ENCODE measurements around the gene VSIG8.

VSIG8 gene

GRCh38 chr1:159870704-159871103 is 8.2 kb upstream of the VSIG8 start:
- no peak overlapping the region for H3K9ac ChIP-seq

DNA sequence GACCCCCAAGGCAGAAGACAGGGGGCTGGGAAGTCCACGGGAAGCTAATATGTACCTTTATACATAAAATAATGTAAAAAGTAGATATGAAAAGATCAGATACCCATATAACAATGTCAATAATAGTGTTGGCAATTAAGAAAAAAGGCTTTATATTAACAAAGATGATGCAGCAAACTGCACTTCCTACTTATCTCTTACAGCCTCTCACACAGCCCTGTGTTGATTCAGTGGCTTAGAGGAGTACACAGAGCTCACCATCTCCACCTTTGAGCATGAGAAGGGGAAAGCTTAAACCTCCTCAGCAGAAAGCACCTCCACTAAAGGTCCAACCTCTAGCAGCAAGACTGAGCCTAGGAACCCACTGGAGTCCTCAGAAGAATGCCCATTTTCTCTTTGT is 7.2 kb upstream of the VSIG8 start:
- TF ChIP-seq Cebpa-rat (IDR thresholded peaks at IDR 0.05): no peak
- Histone ChIP-seq H3K4me3 (no peak overlapping the region), H3K9ac (no peak overlapping the region), H3K4me1 (no peaks in the 10 kb centered on the region), H3K9me3 (no peaks in the 10 kb centered on the region), H3K36me3 (no peaks in the 10 kb centered on the region), H4K20me1 (no peaks in the 10 kb centered on the region), H3K27ac (no peak overlapping the region), H3K27me3 (no peaks in the 10 kb centered on the region), H3K4me2 (no peak overlapping the region)

More at GRCh38 chr1:159870704-159871103, 8.2 kb upstream of the VSIG8 start:
- Histone ChIP-seq H3K27ac (no peak overlapping the region), H3K9me3 (no peaks in the 10 kb centered on the region), H4K20me1 (no peaks in the 10 kb centered on the region), H3K4me1 (no peaks in the 10 kb centered on the region), H3K36me3 (no peaks in the 10 kb centered on the region), H3K27me3 (no peaks in the 10 kb centered on the region), H3K4me3 (no peak overlapping the region), H3K4me2 (no peak overlapping the region)
- TF ChIP-seq Cebpa-rat (IDR thresholded peaks at IDR 0.05): no peak

DNA sequence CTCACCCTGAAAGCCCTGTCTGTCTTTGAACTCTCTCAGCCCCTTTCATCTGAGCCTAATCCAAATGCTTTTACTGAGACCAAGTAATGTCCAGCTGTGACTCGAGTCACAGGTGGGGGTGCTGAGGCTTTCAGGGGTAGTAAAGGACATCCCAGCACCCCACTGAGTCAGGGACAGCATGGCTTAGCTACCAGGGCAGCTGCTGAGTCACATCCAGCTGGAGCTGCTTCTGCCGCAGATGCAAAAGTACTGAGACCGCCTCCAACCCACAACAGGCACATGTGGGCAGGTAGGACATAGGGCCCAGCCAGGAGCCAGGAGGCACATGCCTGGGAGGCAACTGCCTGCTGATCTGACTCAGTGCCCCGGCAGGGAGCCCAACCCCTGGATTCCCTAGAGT is 6.7 kb upstream of the VSIG8 start:
- Histone ChIP-seq H3K9ac (no peak overlapping the region), H3K4me2 (no peak overlapping the region), H3K27me3 (no peaks in the 10 kb centered on the region), H3K27ac (no peak overlapping the region), H3K9me3 (no peaks in the 10 kb centered on the region), H4K20me1 (no peaks in the 10 kb centered on the region), H3K36me3 (no peaks in the 10 kb centered on the region), H3K4me1 (no peaks in the 10 kb centered on the region), H3K4me3 (no peak overlapping the region)
- no peak for TF ChIP-seq Cebpa-rat (IDR thresholded peaks at IDR 0.05)

GRCh38 chr1:159868766-159869165 is 6.3 kb upstream of the VSIG8 start:
- H3K4me3 ChIP-seq: no peak overlapping the region
- no peaks in the 10 kb centered on the region for H3K4me1 ChIP-seq
- H3K36me3 ChIP-seq: no peaks in the 10 kb centered on the region
- no peaks in the 10 kb centered on the region for H3K27me3 ChIP-seq
- no peak for TF ChIP-seq Cebpa-rat (IDR thresholded peaks at IDR 0.05)
- no peaks in the 10 kb centered on the region for H4K20me1 ChIP-seq
- no peak overlapping the region for H3K9ac ChIP-seq
- no peak overlapping the region for H3K4me2 ChIP-seq
- no peak overlapping the region for H3K27ac ChIP-seq
- no peaks in the 10 kb centered on the region for H3K9me3 ChIP-seq

DNA sequence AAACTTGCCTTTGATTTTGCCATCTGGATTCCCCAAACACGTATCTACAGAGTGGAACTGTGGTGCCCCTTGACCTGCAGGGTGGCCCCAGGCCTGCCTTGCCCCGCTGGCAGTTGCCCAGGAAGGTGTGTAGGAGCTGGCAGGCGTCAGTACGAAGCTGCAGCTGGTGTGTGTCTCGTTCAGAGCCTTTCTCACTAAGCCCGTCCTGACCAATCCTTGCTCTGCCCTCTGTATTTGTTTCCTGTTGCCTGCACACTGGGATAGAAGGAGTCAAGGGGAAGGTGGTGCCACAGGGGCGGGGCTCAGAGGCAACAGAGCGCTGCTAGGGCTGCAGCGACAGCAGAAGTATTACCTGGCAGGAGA is 5.2 kb upstream of the VSIG8 start:
- no peaks in the 10 kb centered on the region for H3K27me3 ChIP-seq
- no peaks in the 10 kb centered on the region for H4K20me1 ChIP-seq
- no peaks in the 10 kb centered on the region for H3K4me1 ChIP-seq
- TF ChIP-seq Cebpa-rat (IDR thresholded peaks at IDR 0.05): no peak
- H3K9me3 ChIP-seq: no peaks in the 10 kb centered on the region
- no peak overlapping the region for H3K4me2 ChIP-seq
- H3K36me3 ChIP-seq: no peaks in the 10 kb centered on the region
- H3K9ac ChIP-seq: no peak overlapping the region
- H3K4me3 ChIP-seq: no peak overlapping the region
- H3K27ac ChIP-seq: no peak overlapping the region

- no peak for TF ChIP-seq Cebpa-rat (IDR thresholded peaks at IDR 0.05)
- no peak overlapping the region for H3K4me2 ChIP-seq
- no peaks in the 10 kb centered on the region for H3K36me3 ChIP-seq
- H3K4me3 ChIP-seq: no peak overlapping the region
- no peak overlapping the region for H3K9ac ChIP-seq
- H4K20me1 ChIP-seq: no peaks in the 10 kb centered on the region
- H3K27me3 ChIP-seq: no peaks in the 10 kb centered on the region
- H3K4me1 ChIP-seq: no peaks in the 10 kb centered on the region
- H3K27ac ChIP-seq: no peak overlapping the region
- no peaks in the 10 kb centered on the region for H3K9me3 ChIP-seq
These were observed 4.6 kb upstream of the VSIG8 start for GRCh38 chr1:159866905-159867663.

- no peaks in the 10 kb centered on the region for H3K4me1 ChIP-seq
- no peaks in the 10 kb centered on the region for H3K9me3 ChIP-seq
- H3K36me3 ChIP-seq: no peaks in the 10 kb centered on the region
- no peak for TF ChIP-seq Cebpa-rat (IDR thresholded peaks at IDR 0.05)
- no peak overlapping the region for H3K4me3 ChIP-seq
- no peaks in the 10 kb centered on the region for H4K20me1 ChIP-seq
- no peak overlapping the region for H3K4me2 ChIP-seq
- no peaks in the 10 kb centered on the region for H3K27me3 ChIP-seq
- H3K27ac ChIP-seq: no peak overlapping the region
- no peak overlapping the region for H3K9ac ChIP-seq
These were observed 3.6 kb upstream of the VSIG8 start for GRCh38 chr1:159866066-159866465.

DNA sequence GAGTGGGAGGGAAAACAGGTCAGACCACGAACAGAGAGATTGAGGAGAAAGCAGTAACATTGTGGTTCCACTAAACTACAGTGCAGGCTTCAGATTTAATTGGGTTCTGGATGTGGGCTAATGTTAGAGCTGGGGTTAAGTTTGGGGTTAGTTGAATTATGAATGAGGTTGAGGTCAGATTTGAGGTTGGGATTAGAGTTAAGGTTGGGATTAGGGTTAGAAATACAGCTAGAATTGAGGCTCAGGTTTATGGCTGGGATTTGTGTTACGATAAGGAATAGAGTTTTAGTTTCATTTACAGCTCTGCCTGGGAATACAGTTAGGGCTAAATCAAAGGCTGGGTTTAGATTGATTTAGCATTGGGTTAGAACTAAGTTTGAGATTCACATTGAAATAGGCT is 1.8 kb upstream of the VSIG8 start:
- H3K4me1 ChIP-seq: no peaks in the 10 kb centered on the region
- H3K36me3 ChIP-seq: no peaks in the 10 kb centered on the region
- no peak overlapping the region for H3K27ac ChIP-seq
- H4K20me1 ChIP-seq: no peaks in the 10 kb centered on the region
- no peak overlapping the region for H3K4me2 ChIP-seq
- H3K4me3 ChIP-seq: no peak overlapping the region
- no peaks in the 10 kb centered on the region for H3K9me3 ChIP-seq
- peaks cover 4% of the 10 kb centered on the region; the same call in 1 of the 2 replicates for H3K27me3 ChIP-seq
- no peak for TF ChIP-seq Cebpa-rat (IDR thresholded peaks at IDR 0.05)
- H3K9ac ChIP-seq: no peak overlapping the region

GRCh38 chr1:159862031-159862430 is 426 bp downstream of the VSIG8 start:
- Histone ChIP-seq H3K27me3 (peaks cover 4% of the 10 kb centered on the region; the same call in 1 of the 2 replicates), H3K4me2 (no peak overlapping the region), H3K9me3 (no peaks in the 10 kb centered on the region), H4K20me1 (no peaks in the 10 kb centered on the region), H3K36me3 (no peaks in the 10 kb centered on the region), H3K9ac (no peak overlapping the region), H3K4me3 (no peak overlapping the region), H3K4me1 (no peaks in the 10 kb centered on the region), H3K27ac (no peak overlapping the region)
- no peak for TF ChIP-seq Cebpa-rat (IDR thresholded peaks at IDR 0.05)

GRCh38 chr1:159861218-159861617 is 1.2 kb downstream of the VSIG8 start:
- H3K4me2 ChIP-seq: no peak overlapping the region
- no peaks in the 10 kb centered on the region for H3K36me3 ChIP-seq
- H3K9ac ChIP-seq: no peak overlapping the region
- no peak for TF ChIP-seq Cebpa-rat (IDR thresholded peaks at IDR 0.05)
- no peaks in the 10 kb centered on the region for H3K4me1 ChIP-seq
- H3K9me3 ChIP-seq: no peaks in the 10 kb centered on the region
- H3K27me3 ChIP-seq: peaks cover 6% of the 10 kb centered on the region
- H3K27ac ChIP-seq: no peak overlapping the region
- no peak overlapping the region for H3K4me3 ChIP-seq
- no peaks in the 10 kb centered on the region for H4K20me1 ChIP-seq

GRCh38 chr1:159860456-159860855 is 2.0 kb downstream of the VSIG8 start:
- Histone ChIP-seq H3K27ac (no peak overlapping the region), H3K4me3 (no peak overlapping the region), H3K27me3 (peaks cover 14% of the 10 kb centered on the region), H3K36me3 (no peaks in the 10 kb centered on the region), H3K9me3 (no peaks in the 10 kb centered on the region), H3K4me2 (no peak overlapping the region), H4K20me1 (no peaks in the 10 kb centered on the region), H3K9ac (no peak overlapping the region), H3K4me1 (no peaks in the 10 kb centered on the region)
- no peak for TF ChIP-seq Cebpa-rat (IDR thresholded peaks at IDR 0.05)
